ENCODE data around the gene HDHD3.

HDHD3 gene

GRCh38 chr9:113359385-113359784 lies 17.4 kb downstream of the HDHD3 start:
- peaks cover 3% of the 10 kb centered on the region for H3K36me3 ChIP-seq (ENCODE audit: control insufficient read depth, insufficient read depth, low read length)
- no peaks in the 10 kb centered on the region for H3K79me2 ChIP-seq
- no peaks in the 10 kb centered on the region for H3K27me3 ChIP-seq (ENCODE audit: control insufficient read depth, insufficient read depth, low read length)
- peak overlapping the region; percentile 95 for H3K27ac ChIP-seq
- peaks cover 49% of the 10 kb centered on the region for H3K4me1 ChIP-seq
- no peak overlapping the region for H2AFZ ChIP-seq
- no peak for TF ChIP-seq CTCF (IDR thresholded peaks at IDR 0.05)
- no peak overlapping the region for H3K4me3 ChIP-seq (ENCODE audit: low read depth, low read length)
- peak overlapping the region; percentile 3 for H3K4me2 ChIP-seq (ENCODE audit: low read length)
- no peaks in the 10 kb centered on the region for H3K9me3 ChIP-seq (ENCODE audit: control insufficient read depth, low read length)
- no peak overlapping the region for H3K9ac ChIP-seq

- Histone ChIP-seq H3K27ac (peak overlapping the region; percentile 39), H3K27me3 (ENCODE audit: control insufficient read depth, insufficient read depth, low read length) (no peaks in the 10 kb centered on the region), H3K9me3 (ENCODE audit: control insufficient read depth, low read length) (no peaks in the 10 kb centered on the region), H3K9ac (no peak overlapping the region), H3K4me3 (ENCODE audit: low read depth, low read length) (no peak overlapping the region), H3K4me1 (peaks cover 37% of the 10 kb centered on the region), H3K79me2 (peaks cover 8% of the 10 kb centered on the region), H3K4me2 (ENCODE audit: low read length) (no peak overlapping the region), H2AFZ (no peak overlapping the region), H3K36me3 (ENCODE audit: control insufficient read depth, insufficient read depth, low read length) (no peaks in the 10 kb centered on the region)
- no peak for TF ChIP-seq CTCF (IDR thresholded peaks at IDR 0.05)
Observed at GRCh38 chr9:113356686-113357292, 20.0 kb downstream of the HDHD3 start.

- H3K27ac ChIP-seq, result peak overlapping the region; percentile 54
- peaks cover 12% of the 10 kb centered on the region for H3K79me2 ChIP-seq
- no peaks in the 10 kb centered on the region for H3K9me3 ChIP-seq (ENCODE audit: control insufficient read depth, low read length)
- H3K4me3 ChIP-seq (ENCODE audit: low read depth, low read length), result no peak overlapping the region
- H2AFZ ChIP-seq, result no peak overlapping the region
- H3K4me1 ChIP-seq, result peaks cover 24% of the 10 kb centered on the region
- H3K9ac ChIP-seq, result no peak overlapping the region
- H3K36me3 ChIP-seq (ENCODE audit: control insufficient read depth, insufficient read depth, low read length), result no peaks in the 10 kb centered on the region
- H3K27me3 ChIP-seq (ENCODE audit: control insufficient read depth, insufficient read depth, low read length), result no peaks in the 10 kb centered on the region
- no peak for TF ChIP-seq CTCF (IDR thresholded peaks at IDR 0.05)
- no peak overlapping the region for H3K4me2 ChIP-seq (ENCODE audit: low read length)
Observed at GRCh38 chr9:113355040-113355596, 21.7 kb downstream of the HDHD3 start.

- Histone ChIP-seq H2AFZ (no peak overlapping the region), H3K27me3 (ENCODE audit: control insufficient read depth, insufficient read depth, low read length) (no peaks in the 10 kb centered on the region), H3K79me2 (peaks cover 14% of the 10 kb centered on the region), H3K9ac (no peak overlapping the region), H3K36me3 (ENCODE audit: control insufficient read depth, insufficient read depth, low read length) (no peaks in the 10 kb centered on the region), H3K4me3 (ENCODE audit: low read depth, low read length) (peak overlapping the region; percentile 32), H3K27ac (peak overlapping the region; percentile 42), H3K4me2 (ENCODE audit: low read length) (peak overlapping the region; percentile 28), H3K4me1 (peaks cover 16% of the 10 kb centered on the region), H3K9me3 (ENCODE audit: control insufficient read depth, low read length) (no peaks in the 10 kb centered on the region)
- no peak for TF ChIP-seq CTCF (IDR thresholded peaks at IDR 0.05)
Observed at GRCh38 chr9:113352411-113352810, 24.4 kb downstream of the HDHD3 start.

GRCh38 chr9:113352006-113352405 lies 24.8 kb downstream of the HDHD3 start:
- Histone ChIP-seq H3K27me3 (ENCODE audit: control insufficient read depth, insufficient read depth, low read length) (no peaks in the 10 kb centered on the region), H3K9ac (no peak overlapping the region), H3K36me3 (ENCODE audit: control insufficient read depth, insufficient read depth, low read length) (no peaks in the 10 kb centered on the region), H3K4me3 (ENCODE audit: low read depth, low read length) (peak overlapping the region; percentile 32), H3K27ac (peak overlapping the region; percentile 42), H3K4me1 (peaks cover 17% of the 10 kb centered on the region), H2AFZ (no peak overlapping the region), H3K9me3 (ENCODE audit: control insufficient read depth, low read length) (no peaks in the 10 kb centered on the region), H3K4me2 (ENCODE audit: low read length) (peak overlapping the region; percentile 28), H3K79me2 (peaks cover 14% of the 10 kb centered on the region)
- TF ChIP-seq CTCF (IDR thresholded peaks at IDR 0.05), result no peak
